NCI-H2081 (cell line): ENCODE results near the gene UBE2L3.
"Not testable (repeated sequence)": the region's sequence is repeated elsewhere in the genome, so short reads cannot be mapped to it uniquely, and the experiment has no call there.

Experiments used
- DNase-seq, 2 experiments: peaks; one replicate each; lab custom pipeline; 2025; lab: John Stamatoyannopoulos, UW

Gene UBE2L3

GRCh38 chr22:21643533-21644357 is 76.2 kb downstream of the UBE2L3 start:
- no peak for DNase-seq

GRCh38 chr22:21645513-21645912 is 78.0 kb downstream of the UBE2L3 start:
- DNase-seq, result not testable (repeated sequence)

- DNase-seq, result peak; percentile 60 to 76
Observed at GRCh38 chr22:21646608-21647590, 79.4 kb downstream of the UBE2L3 start.

GRCh38 chr22:21650280-21650679 is 82.8 kb downstream of the UBE2L3 start:
- no peak for DNase-seq

GRCh38 chr22:21650823-21651520 is 83.5 kb downstream of the UBE2L3 start:
- peak in 1 of 2 experiments; percentile 42 for DNase-seq

- no peak for DNase-seq
Observed at GRCh38 chr22:21651521-21652009, 84.1 kb downstream of the UBE2L3 start.

- DNase-seq, result peak; percentile 83 to 93
Observed at GRCh38 chr22:21652010-21652546, 84.6 kb downstream of the UBE2L3 start.

- no peak for DNase-seq
Observed at GRCh38 chr22:21652547-21653545, 85.3 kb downstream of the UBE2L3 start.

- DNase-seq, result no peak
Observed at GRCh38 chr22:21657020-21657359, 89.5 kb downstream of the UBE2L3 start.

GRCh38 chr22:21657360-21658032 is 90.0 kb downstream of the UBE2L3 start:
- DNase-seq, result peak; percentile 61 to 74

- DNase-seq, result no peak
Observed at GRCh38 chr22:21659864-21660525, 92.5 kb downstream of the UBE2L3 start.

GRCh38 chr22:21660904-21661303 is 93.4 kb downstream of the UBE2L3 start:
- no peak for DNase-seq

- DNase-seq, result no peak
Observed at GRCh38 chr22:21661991-21662390, 94.5 kb downstream of the UBE2L3 start.

- DNase-seq, result no peak
Observed at GRCh38 chr22:21663738-21664137, 96.2 kb downstream of the UBE2L3 start.

- DNase-seq, result no peak
Observed at GRCh38 chr22:21665047-21665851, 97.7 kb downstream of the UBE2L3 start.

GRCh38 chr22:21666786-21667185 is 99.3 kb downstream of the UBE2L3 start:
- no peak for DNase-seq

GRCh38 chr22:21669026-21669425 is 101.5 kb downstream of the UBE2L3 start:
- no peak for DNase-seq

- no peak for DNase-seq
Observed at GRCh38 chr22:21672107-21672629, 104.7 kb downstream of the UBE2L3 start.
